GM12878 (cell line): ENCODE results near the gene TSEN34. TPM values are rescaled to one million over a fixed set of nuclear protein-coding genes. Genes with fewer than 3 reads are reported as not detected.
"Not testable (repeated sequence)": the region's sequence is repeated elsewhere in the genome, so short reads cannot be mapped to it uniquely, and the experiment has no call there.

Source experiments
- ATAC-seq: fragments of 200-7000 bp; cut with Tn5 transposase; 3 replicates; pipeline ENCODE4 v1.9.1; 2020; ENCODE audit warnings: mild to moderate bottlenecking, moderate library complexity
- BruUV-seq: library from RNA; stranded (reverse); fragments of 400-500 nt; replicated peaks from 2 replicates; lab custom pipeline; 2021; lab: Mats Ljungman, UMichigan
- CTCF ChIA-PET: fragments of 300-600 bp; sonication (Branson Sonifier 250); formaldehyde crosslinking; extraction: SDS; loops from one replicate; lab custom pipeline; 2021; ENCODE audit warnings: inconsistent platforms; lab: Yijun Ruan, JAX
- POLR2A ChIA-PET: fragments of 350-600 bp; formaldehyde crosslinking; extraction: SDS; loops from one replicate; lab custom pipeline; 2021; ENCODE audit warnings: inconsistent platforms; lab: Charles Lee
- RAD21 ChIA-PET: fragments of 300-600 bp; sonication (Branson Sonifier 250); formaldehyde crosslinking; loops from one replicate; lab custom pipeline; 2023; ENCODE audit warnings: antibody characterized with exemption; ENCODE audit not compliant: unreplicated experiment; lab: Charles Lee
- SMC1A ChIA-PET: fragments of 300-600 bp; sonication (Branson Sonifier 250); formaldehyde crosslinking; loops from one replicate; lab custom pipeline; 2023; ENCODE audit not compliant: unreplicated experiment, uncharacterized antibody; lab: Charles Lee
- DNase-seq: peaks from one replicate; pipeline ENCODE4 v3.0.0-alpha.2; 2011; ENCODE audit warnings: low read depth, low spot score
- FAIRE-seq: peaks from 3 replicates; lab custom pipeline; 2011; peaks lifted over from hg19 to GRCh38; lab: Jason Lieb, UNC
- H2AFZ ChIP-seq: 2 replicates; pipeline ENCODE4 v1.6.0; 2011; ENCODE audit warnings: low read depth, low read length, control low read depth; ENCODE audit not compliant: control insufficient read depth
- H3K27ac ChIP-seq: 2 replicates; pipeline ENCODE4 v1.5.1; 2011; ENCODE audit warnings: control low read depth; ENCODE audit not compliant: control insufficient read depth, insufficient read depth
- H3K27me3 ChIP-seq, 2 experiments: replicated peaks in 1 of 2; 2 replicates each; pipeline versions ENCODE4 v1.6.0 to v1.6.1; 2011; ENCODE audit warnings: low read length in 1 of 2; ENCODE audit not compliant: control insufficient read depth in 2 of 2, insufficient read depth in 2 of 2
- H3K36me3 ChIP-seq, 2 experiments: 2 replicates each; pipeline ENCODE4 v1.5.1; 2011; ENCODE audit warnings: low read length in 1 of 2; ENCODE audit not compliant: control insufficient read depth in 2 of 2, insufficient read depth in 2 of 2
- H3K4me1 ChIP-seq: 2 replicates; pipeline ENCODE4 v1.6.1; 2011; ENCODE audit warnings: mild to moderate bottlenecking, low read length, moderate library complexity, mixed read lengths; ENCODE audit not compliant: control insufficient read depth, insufficient read depth
- H3K4me2 ChIP-seq: 2 replicates; pipeline ENCODE4 v1.6.0; 2011; ENCODE audit warnings: control low read depth; ENCODE audit not compliant: control insufficient read depth, insufficient read depth
- H3K4me3 ChIP-seq: fragments of 200-600 bp; sonication (generic); 2 replicates; pipeline ENCODE4 v1.5.1; 2016
- H3K79me2 ChIP-seq: 2 replicates; pipeline ENCODE4 v1.6.0; 2011; ENCODE audit warnings: low read length; ENCODE audit not compliant: control insufficient read depth, insufficient read depth
- H3K9ac ChIP-seq: 2 replicates; pipeline ENCODE4 v1.8.0; 2011; ENCODE audit warnings: low read length, control low read depth, mixed read lengths; ENCODE audit not compliant: control insufficient read depth, insufficient read depth
- H3K9me3 ChIP-seq: replicated peaks from 3 replicates; pipeline ENCODE4 v1.5.1; 2011; ENCODE audit warnings: mild to moderate bottlenecking, low read length; ENCODE audit not compliant: control insufficient read depth, insufficient read depth
- H4K20me1 ChIP-seq: 2 replicates; pipeline ENCODE4 v1.6.0; 2011; ENCODE audit not compliant: control insufficient read depth, insufficient read depth
- WGBS: methylation state at CpG from one replicate; pipeline ENCODE4 v1.1.6; 2016; ENCODE audit warnings: low lambda C conversion rate; ENCODE audit not compliant: insufficient replicate concordance, insufficient coverage; ENCODE audit errors: missing lambda C conversion rate; 5-methylcytosine and 5-hydroxymethylcytosine counted together
- in situ Hi-C: fragments of 300-500 bp; cut with MboI; formaldehyde crosslinking; loops from 9 replicates; pipeline ENCODE4 v1.14.3; 2018; ENCODE audit warnings: mixed read lengths
- intact Hi-C: fragments of 100-400 bp; cut with micrococcal nuclease; formaldehyde crosslinking; loops from one replicate; pipeline ENCODE4 v1.14.2; 2022; ENCODE audit not compliant: unreplicated experiment
- polyA plus RNA-seq, 11 experiments: library from polyadenylated mRNA; depleted of rRNA in 4 of 11; unstranded in 6 of 11; stranded (reverse) in 5 of 11; fragments of >200 nt; fragmentation: Nextera tagmentation in 4 of 11; fragmentation: Illumina TruSeq in 1 of 11; extraction: Ambion mirVana in 4 of 11; extraction: Trizol in 1 of 11; gene quantifications; 1 replicate in 1 of 11; 2 replicates in 10 of 11; pipeline versions ENCODE4 v1.2.1 to v1.2.3, GENCODE V29; 2011 to 2016; ENCODE audit warnings: inconsistent platforms in 2 of 11, missing spikeins in 2 of 11, low read depth in 1 of 11
- total RNA-seq, 4 experiments: library from RNA; depleted of rRNA in 3 of 4; stranded (reverse); fragments of >200 nt in 3 of 4; fragmentation: Illumina TruSeq in 1 of 4; extraction: Trizol in 1 of 4; gene quantifications; 2 replicates each; pipeline versions ENCODE4 v1.2.1 to v1.2.3, GENCODE V29; 2013 to 2021

TSEN34 gene
- total and polyA plus RNA-seq, 10 of the 15 experiments (the other 5 are each of a cell fraction or from before 2014, with no cell fraction given) = 1.0 to 35.9 (median 16.8) TPM

- DNase-seq, SMC1A ChIA-PET, BruUV-seq, intact Hi-C loops, CTCF ChIA-PET, H3K27me3 ChIP-seq, in situ Hi-C loops, POLR2A ChIA-PET, H3K4me3 ChIP-seq, H2AFZ ChIP-seq, H3K9ac ChIP-seq, H3K79me2 ChIP-seq, FAIRE-seq, H3K27ac ChIP-seq, RAD21 ChIA-PET, H3K4me1 ChIP-seq, H3K9me3 ChIP-seq, H3K36me3 ChIP-seq, ATAC-seq, H3K4me2 ChIP-seq, H4K20me1 ChIP-seq: not testable (repeated sequence)
- no CpG with 5 or more reads among the region's 6 CpGs for WGBS
Measured at GRCh38 chr19:54242646-54243045, 51.5 kb downstream of the TSEN34 start, which contains the start of gene LILRA6. Gene LILRA6 (minus strand): TSS chr19:54242790.

GRCh38 chr19:54243809-54244208 is 52.7 kb downstream of the TSEN34 start:
- H3K9ac ChIP-seq, FAIRE-seq, H3K4me1 ChIP-seq, H3K27me3 ChIP-seq, H3K4me2 ChIP-seq, POLR2A ChIA-PET, H4K20me1 ChIP-seq, intact Hi-C loops, H2AFZ ChIP-seq, CTCF ChIA-PET, in situ Hi-C loops, H3K79me2 ChIP-seq, H3K27ac ChIP-seq, BruUV-seq, H3K36me3 ChIP-seq, SMC1A ChIA-PET, DNase-seq, ATAC-seq, H3K9me3 ChIP-seq, RAD21 ChIA-PET, H3K4me3 ChIP-seq: not testable (repeated sequence)
- 50% methylated on average over 4 of the region's 8 CpGs for WGBS

Other genes with a start within 250 kb of the TSEN34 start
Only the 7 nearest of the 21 such genes appear.
- 6.7 and 9.1 TPM in 2 replicates for gene CNOT3, start 53.5 kb upstream of the TSEN34 start, total RNA-seq (2014; rRNA removed)
- 7.1 and 7.6 TPM in 2 replicates for gene CNOT3, start 53.5 kb upstream of the TSEN34 start, total RNA-seq (2014; rRNA removed; fragmentation: Illumina TruSeq; extraction: Trizol)
- 44.9 and 55.6 TPM in 2 replicates for gene CNOT3, start 53.5 kb upstream of the TSEN34 start, total RNA-seq (2021)
- 5.8 and 5.9 TPM in 2 replicates for gene CNOT3, start 53.5 kb upstream of the TSEN34 start, polyA plus RNA-seq (2011; rRNA removed)
- gene CNOT3, start 53.5 kb upstream of the TSEN34 start, polyA plus RNA-seq (2014; fragmentation: Illumina TruSeq; extraction: Trizol) = 33.3 and 45.1 TPM in 2 replicates
- under 1 TPM; 0.14 to 0.62 TPM for gene CNOT3, start 53.5 kb upstream of the TSEN34 start, polyA plus RNA-seq (2014; fragmentation: Nextera tagmentation; extraction: Ambion mirVana)
- gene CNOT3, start 53.5 kb upstream of the TSEN34 start, polyA plus RNA-seq (2014; rRNA removed) = 18.8 and 21.0 TPM in 2 replicates
- 10 to 100 TPM; 29.7 to 32.8 TPM for gene CNOT3, start 53.5 kb upstream of the TSEN34 start, polyA plus RNA-seq (2016; fragmentation: Nextera tagmentation; extraction: Ambion mirVana)
- gene LENG1, start 31.6 kb upstream of the TSEN34 start, total RNA-seq (2014; rRNA removed) = 6.5 and 7.7 TPM in 2 replicates
- gene LENG1, start 31.6 kb upstream of the TSEN34 start, total RNA-seq (2014; rRNA removed; fragmentation: Illumina TruSeq; extraction: Trizol) = 6.0 and 6.4 TPM in 2 replicates
- gene LENG1, start 31.6 kb upstream of the TSEN34 start, total RNA-seq (2021) = 5.1 and 5.5 TPM in 2 replicates
- gene LENG1, start 31.6 kb upstream of the TSEN34 start, polyA plus RNA-seq (2011; rRNA removed) = 2.4 and 3.0 TPM in 2 replicates
- gene LENG1, start 31.6 kb upstream of the TSEN34 start, polyA plus RNA-seq (2014; fragmentation: Illumina TruSeq; extraction: Trizol) = 1.1 and 5.3 TPM in 2 replicates
- gene LENG1, start 31.6 kb upstream of the TSEN34 start, polyA plus RNA-seq (2014; fragmentation: Nextera tagmentation; extraction: Ambion mirVana) = 1 to 10 TPM in 1 of 2 experiments, under 1 TPM in 1; 0.21 to 1.1 TPM
- 7.0 and 7.8 TPM in 2 replicates for gene LENG1, start 31.6 kb upstream of the TSEN34 start, polyA plus RNA-seq (2014; rRNA removed)
- gene LENG1, start 31.6 kb upstream of the TSEN34 start, polyA plus RNA-seq (2016; fragmentation: Nextera tagmentation; extraction: Ambion mirVana) = 10 to 100 TPM; 10.7 to 10.8 TPM
- 0.05 TPM in 1 of 2 replicates, not detected in the other for gene TMC4, start 18.1 kb upstream of the TSEN34 start, total RNA-seq (2014; rRNA removed)
- not detected in 2 replicates for gene TMC4, start 18.1 kb upstream of the TSEN34 start, total RNA-seq (2014; rRNA removed; fragmentation: Illumina TruSeq; extraction: Trizol)
- 0.27 and 0.33 TPM in 2 replicates for gene TMC4, start 18.1 kb upstream of the TSEN34 start, total RNA-seq (2021)
- not detected in 2 replicates for gene TMC4, start 18.1 kb upstream of the TSEN34 start, polyA plus RNA-seq (2011; rRNA removed)
- gene TMC4, start 18.1 kb upstream of the TSEN34 start, polyA plus RNA-seq (2014; fragmentation: Illumina TruSeq; extraction: Trizol) = not detected in 2 replicates
- not detected for gene TMC4, start 18.1 kb upstream of the TSEN34 start, polyA plus RNA-seq (2014; fragmentation: Nextera tagmentation; extraction: Ambion mirVana)
- not detected in 2 replicates for gene TMC4, start 18.1 kb upstream of the TSEN34 start, polyA plus RNA-seq (2014; rRNA removed)
- gene TMC4, start 18.1 kb upstream of the TSEN34 start, polyA plus RNA-seq (2016; fragmentation: Nextera tagmentation; extraction: Ambion mirVana) = under 1 TPM; 0.74 to 0.83 TPM
- 23.8 and 28.1 TPM in 2 replicates for gene MBOAT7, start 1.7 kb upstream of the TSEN34 start, total RNA-seq (2014; rRNA removed)
- gene MBOAT7, start 1.7 kb upstream of the TSEN34 start, total RNA-seq (2014; rRNA removed; fragmentation: Illumina TruSeq; extraction: Trizol) = 8.0 and 8.6 TPM in 2 replicates
- 38.8 and 43.0 TPM in 2 replicates for gene MBOAT7, start 1.7 kb upstream of the TSEN34 start, total RNA-seq (2021)
- gene MBOAT7, start 1.7 kb upstream of the TSEN34 start, polyA plus RNA-seq (2011; rRNA removed) = 3.6 and 8.5 TPM in 2 replicates
- 8.2 and 15.7 TPM in 2 replicates for gene MBOAT7, start 1.7 kb upstream of the TSEN34 start, polyA plus RNA-seq (2014; fragmentation: Illumina TruSeq; extraction: Trizol)
- gene MBOAT7, start 1.7 kb upstream of the TSEN34 start, polyA plus RNA-seq (2014; fragmentation: Nextera tagmentation; extraction: Ambion mirVana) = 1 to 10 TPM in 1 of 2 experiments, under 1 TPM in 1; 0.69 to 1.4 TPM
- gene MBOAT7, start 1.7 kb upstream of the TSEN34 start, polyA plus RNA-seq (2014; rRNA removed) = 27.8 and 34.4 TPM in 2 replicates
- 10 to 100 TPM; 37.1 to 44.5 TPM for gene MBOAT7, start 1.7 kb upstream of the TSEN34 start, polyA plus RNA-seq (2016; fragmentation: Nextera tagmentation; extraction: Ambion mirVana)
- gene RPS9, start 9.6 kb downstream of the TSEN34 start, total RNA-seq (2014; rRNA removed) = 5,407 and 5,598 TPM in 2 replicates
- 2,351 TPM in 2 replicates for gene RPS9, start 9.6 kb downstream of the TSEN34 start, total RNA-seq (2014; rRNA removed; fragmentation: Illumina TruSeq; extraction: Trizol)
- gene RPS9, start 9.6 kb downstream of the TSEN34 start, total RNA-seq (2021) = 2,143 and 2,183 TPM in 2 replicates
- gene RPS9, start 9.6 kb downstream of the TSEN34 start, polyA plus RNA-seq (2011; rRNA removed) = 1,412 and 2,202 TPM in 2 replicates
- 1,194 and 2,970 TPM in 2 replicates for gene RPS9, start 9.6 kb downstream of the TSEN34 start, polyA plus RNA-seq (2014; fragmentation: Illumina TruSeq; extraction: Trizol)
- 100 to 1,000 TPM; 629 to 815 TPM for gene RPS9, start 9.6 kb downstream of the TSEN34 start, polyA plus RNA-seq (2014; fragmentation: Nextera tagmentation; extraction: Ambion mirVana)
- gene RPS9, start 9.6 kb downstream of the TSEN34 start, polyA plus RNA-seq (2014; rRNA removed) = 6,524 and 7,847 TPM in 2 replicates
- 100 to 1,000 TPM; 890 to 896 TPM for gene RPS9, start 9.6 kb downstream of the TSEN34 start, polyA plus RNA-seq (2016; fragmentation: Nextera tagmentation; extraction: Ambion mirVana)
- 0.06 TPM in 1 of 2 replicates, not detected in the other for gene LILRB3, start 31.7 kb downstream of the TSEN34 start, total RNA-seq (2014; rRNA removed)
- not detected in 2 replicates for gene LILRB3, start 31.7 kb downstream of the TSEN34 start, total RNA-seq (2014; rRNA removed; fragmentation: Illumina TruSeq; extraction: Trizol)
- 0.18 and 0.29 TPM in 2 replicates for gene LILRB3, start 31.7 kb downstream of the TSEN34 start, total RNA-seq (2021)
- gene LILRB3, start 31.7 kb downstream of the TSEN34 start, polyA plus RNA-seq (2011; rRNA removed) = 0.62 and 1.1 TPM in 2 replicates
- gene LILRB3, start 31.7 kb downstream of the TSEN34 start, polyA plus RNA-seq (2014; fragmentation: Illumina TruSeq; extraction: Trizol) = 0.16 and 2.5 TPM in 2 replicates
- under 1 TPM; 0.04 to 0.31 TPM for gene LILRB3, start 31.7 kb downstream of the TSEN34 start, polyA plus RNA-seq (2014; fragmentation: Nextera tagmentation; extraction: Ambion mirVana)
- 0.11 and 0.12 TPM in 2 replicates for gene LILRB3, start 31.7 kb downstream of the TSEN34 start, polyA plus RNA-seq (2014; rRNA removed)
- gene LILRB3, start 31.7 kb downstream of the TSEN34 start, polyA plus RNA-seq (2016; fragmentation: Nextera tagmentation; extraction: Ambion mirVana) = under 1 TPM; 0.20 to 0.32 TPM
- 0.11 TPM in 1 of 2 replicates, not detected in the other for gene LILRA6, start 51.5 kb downstream of the TSEN34 start, total RNA-seq (2014; rRNA removed)
- gene LILRA6, start 51.5 kb downstream of the TSEN34 start, total RNA-seq (2014; rRNA removed; fragmentation: Illumina TruSeq; extraction: Trizol) = not detected in 2 replicates
- 0.10 TPM in 1 of 2 replicates, not detected in the other for gene LILRA6, start 51.5 kb downstream of the TSEN34 start, total RNA-seq (2021)
- gene LILRA6, start 51.5 kb downstream of the TSEN34 start, polyA plus RNA-seq (2011; rRNA removed) = 1.2 and 1.7 TPM in 2 replicates
- gene LILRA6, start 51.5 kb downstream of the TSEN34 start, polyA plus RNA-seq (2014; fragmentation: Illumina TruSeq; extraction: Trizol) = 0.07 TPM in 1 of 2 replicates, not detected in the other
- gene LILRA6, start 51.5 kb downstream of the TSEN34 start, polyA plus RNA-seq (2014; fragmentation: Nextera tagmentation; extraction: Ambion mirVana) = under 1 TPM; 0.04 to 0.05 TPM
- gene LILRA6, start 51.5 kb downstream of the TSEN34 start, polyA plus RNA-seq (2014; rRNA removed) = 0.09 and 0.19 TPM in 2 replicates
- under 1 TPM in 1 of 2 experiments, not detected in 1; 0.05 TPM for gene LILRA6, start 51.5 kb downstream of the TSEN34 start, polyA plus RNA-seq (2016; fragmentation: Nextera tagmentation; extraction: Ambion mirVana)